VCaP (cell line): Measurements from ENCODE around the gene JADE2.
A peak's percentile ranks its signal among the peaks of the same experiment; 100 is the strongest.

Experiments used
- H3K27ac ChIP-seq: fragments of 450-650 bp; 2 replicates; pipeline ENCODE4 v1.5.1; 2017
- TF ChIP-seq, protein P1 (sequence below): fragments of 450-650 bp; conservative IDR thresholded peaks from 2 replicates; pipeline ENCODE4 v1.5.1; 2017; ENCODE audit warnings: mild to moderate bottlenecking, moderate library complexity

Gene JADE2

DNA sequence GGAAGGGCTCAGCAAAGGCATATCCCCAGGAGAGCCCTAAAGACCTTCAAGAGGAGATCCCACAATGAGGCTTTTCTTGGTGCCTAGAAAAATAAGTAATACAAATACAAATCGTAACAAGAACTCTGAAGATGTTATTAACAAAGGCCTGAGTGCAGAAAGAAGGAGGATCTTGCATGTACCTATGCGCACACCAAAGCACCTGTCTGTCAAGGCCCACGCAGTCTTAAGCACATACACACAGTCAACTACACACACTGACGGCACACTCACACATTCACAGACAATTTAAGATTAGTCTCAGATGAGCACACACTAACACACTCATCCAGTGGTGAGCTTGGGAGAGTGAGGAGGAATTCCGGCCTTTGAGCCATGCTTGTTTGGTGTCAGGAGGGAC is 38.5 kb downstream of the JADE2 start:
- TF ChIP-seq, protein P1, sequence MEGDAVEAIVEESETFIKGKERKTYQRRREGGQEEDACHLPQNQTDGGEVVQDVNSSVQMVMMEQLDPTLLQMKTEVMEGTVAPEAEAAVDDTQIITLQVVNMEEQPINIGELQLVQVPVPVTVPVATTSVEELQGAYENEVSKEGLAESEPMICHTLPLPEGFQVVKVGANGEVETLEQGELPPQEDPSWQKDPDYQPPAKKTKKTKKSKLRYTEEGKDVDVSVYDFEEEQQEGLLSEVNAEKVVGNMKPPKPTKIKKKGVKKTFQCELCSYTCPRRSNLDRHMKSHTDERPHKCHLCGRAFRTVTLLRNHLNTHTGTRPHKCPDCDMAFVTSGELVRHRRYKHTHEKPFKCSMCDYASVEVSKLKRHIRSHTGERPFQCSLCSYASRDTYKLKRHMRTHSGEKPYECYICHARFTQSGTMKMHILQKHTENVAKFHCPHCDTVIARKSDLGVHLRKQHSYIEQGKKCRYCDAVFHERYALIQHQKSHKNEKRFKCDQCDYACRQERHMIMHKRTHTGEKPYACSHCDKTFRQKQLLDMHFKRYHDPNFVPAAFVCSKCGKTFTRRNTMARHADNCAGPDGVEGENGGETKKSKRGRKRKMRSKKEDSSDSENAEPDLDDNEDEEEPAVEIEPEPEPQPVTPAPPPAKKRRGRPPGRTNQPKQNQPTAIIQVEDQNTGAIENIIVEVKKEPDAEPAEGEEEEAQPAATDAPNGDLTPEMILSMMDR = no peak
- no peak overlapping the region for H3K27ac ChIP-seq

DNA sequence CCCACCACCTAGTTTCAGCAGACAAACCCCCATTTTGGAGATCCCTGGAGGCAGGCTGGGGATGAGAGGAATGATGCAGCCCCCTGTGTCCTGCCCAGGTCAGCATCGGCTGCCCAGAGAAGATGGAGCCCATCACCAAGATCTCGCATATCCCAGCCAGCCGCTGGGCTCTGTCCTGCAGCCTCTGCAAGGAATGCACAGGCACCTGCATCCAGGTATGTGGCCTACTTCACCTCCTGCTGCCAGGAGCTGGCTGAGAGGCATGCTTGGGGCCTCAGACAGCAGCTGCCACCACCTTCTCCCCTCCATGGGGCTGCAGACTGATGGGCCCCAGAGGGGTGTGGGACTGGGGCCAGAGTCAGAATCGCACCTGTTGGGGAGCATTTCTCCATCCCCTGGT is 38.9 kb downstream of the JADE2 start:
- TF ChIP-seq, protein P1 = no peak
- H3K27ac ChIP-seq = no peak overlapping the region

DNA sequence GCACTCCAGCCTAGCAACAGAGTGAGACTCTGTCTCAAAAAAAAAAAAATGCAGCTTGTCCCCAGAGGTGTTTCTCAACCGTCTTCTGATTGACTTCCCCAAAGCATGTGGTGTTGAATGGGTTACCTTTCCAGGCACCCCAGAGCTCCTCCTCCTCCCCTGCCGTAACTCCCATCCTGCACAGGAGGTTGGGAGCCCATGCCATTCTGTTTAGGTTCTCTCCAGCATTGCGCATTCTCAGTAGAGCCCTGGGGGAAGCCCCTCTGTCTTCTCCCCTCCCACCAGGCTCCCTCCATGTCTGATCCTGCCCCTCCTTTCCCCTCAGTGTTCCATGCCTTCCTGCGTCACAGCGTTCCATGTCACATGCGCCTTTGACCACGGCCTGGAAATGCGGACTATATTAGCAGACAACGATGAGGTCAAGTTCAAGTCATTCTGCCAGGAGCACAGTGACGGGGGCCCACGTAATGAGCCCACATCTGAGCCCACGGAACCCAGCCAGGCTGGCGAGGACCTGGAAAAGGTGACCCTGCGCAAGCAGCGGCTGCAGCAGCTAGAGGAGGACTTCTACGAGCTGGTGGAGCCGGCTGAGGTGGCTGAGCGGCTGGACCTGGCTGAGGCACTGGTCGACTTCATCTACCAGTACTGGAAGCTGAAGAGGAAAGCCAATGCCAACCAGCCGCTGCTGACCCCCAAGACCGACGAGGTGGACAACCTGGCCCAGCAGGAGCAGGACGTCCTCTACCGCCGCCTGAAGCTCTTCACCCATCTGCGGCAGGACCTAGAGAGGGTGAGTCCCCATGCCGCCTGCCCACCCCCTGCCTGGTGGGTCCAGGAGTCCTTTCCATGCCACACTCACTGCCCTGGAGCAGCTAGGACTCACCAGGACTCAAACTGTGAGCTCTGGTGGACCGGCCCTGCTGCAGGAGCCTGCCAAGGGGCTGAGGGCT is 40.6 kb downstream of the JADE2 start:
- TF ChIP-seq, protein P1 = no peak
- no peak overlapping the region for H3K27ac ChIP-seq

DNA sequence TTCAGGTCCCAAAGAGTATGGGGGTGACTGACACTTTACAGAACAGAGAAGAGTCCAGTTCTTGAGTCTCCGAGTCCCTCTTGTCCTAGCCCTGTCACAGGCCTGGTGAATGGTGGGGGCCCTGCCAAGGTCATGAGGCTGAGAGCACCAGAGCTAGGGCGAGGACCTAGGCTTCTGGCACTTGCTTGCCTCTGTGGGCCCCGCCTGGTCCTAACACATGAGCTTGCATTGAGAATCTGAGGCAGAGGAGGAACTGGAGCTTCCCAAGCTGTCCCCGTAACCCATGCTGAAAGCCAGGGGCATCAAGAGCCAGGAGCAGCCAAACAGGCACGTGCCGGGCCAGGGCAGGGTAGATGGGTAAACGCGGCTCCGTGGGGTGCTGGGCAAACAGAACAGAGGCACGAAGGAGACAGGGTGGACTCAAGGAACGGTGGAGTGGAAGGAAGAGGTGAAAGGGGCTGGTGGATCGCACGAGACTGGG is 41.3 kb downstream of the JADE2 start:
- TF ChIP-seq, protein P1 = no peak
- H3K27ac ChIP-seq = no peak overlapping the region

DNA sequence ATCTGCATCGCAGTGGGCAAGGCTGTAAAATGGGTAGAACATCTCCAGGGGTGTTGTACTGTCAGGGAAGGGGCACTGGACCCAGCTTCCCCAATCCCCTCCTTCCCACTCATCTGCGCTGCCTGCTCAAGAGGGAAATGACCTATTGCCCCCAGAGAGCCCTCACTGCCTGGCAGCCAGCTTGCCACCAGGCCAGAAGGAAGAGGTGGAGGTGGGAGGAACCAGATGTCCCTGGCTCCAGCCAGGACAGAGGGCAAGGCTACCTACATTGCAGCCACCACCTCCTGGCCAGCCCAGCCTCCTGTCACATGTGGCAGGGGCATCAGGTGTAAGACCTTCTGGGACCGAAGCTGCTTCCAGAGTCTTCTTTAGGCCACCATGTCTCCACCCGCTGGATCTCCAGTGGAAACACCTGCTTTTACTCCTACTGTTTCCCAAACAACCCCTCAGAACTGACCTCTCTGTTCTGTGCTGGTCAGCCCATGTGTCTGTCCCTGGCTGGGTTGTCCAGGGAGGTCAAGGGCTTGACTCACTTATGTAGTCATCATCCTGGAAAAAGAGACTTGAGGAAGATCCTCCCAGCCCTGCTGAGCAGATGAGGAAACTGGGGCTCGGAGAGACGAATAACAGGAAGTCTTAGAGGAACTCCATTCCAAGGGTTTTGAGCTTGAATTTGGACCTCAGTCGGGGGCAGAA is 42.3 kb downstream of the JADE2 start:
- peak overlapping the region; percentile 81 for H3K27ac ChIP-seq
- TF ChIP-seq, protein P1 = no peak

DNA sequence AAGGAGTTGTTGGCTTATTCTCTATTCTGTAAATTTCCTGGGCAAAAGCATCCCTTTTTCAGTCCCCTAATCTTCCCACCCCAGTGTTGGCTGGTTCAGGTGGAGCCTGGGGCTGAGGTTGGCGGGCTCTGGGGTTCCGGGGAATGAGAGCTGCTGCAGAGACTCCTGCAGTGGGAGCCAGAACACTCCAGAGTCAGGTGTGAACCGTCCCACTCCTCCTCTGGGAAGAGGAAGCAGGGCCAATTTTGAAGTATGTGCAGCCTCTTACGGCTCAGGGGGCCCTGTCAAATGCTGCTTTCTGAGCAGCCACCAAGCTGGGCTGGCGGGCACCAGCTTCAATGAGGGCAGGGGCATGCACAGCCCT is 42.8 kb downstream of the JADE2 start:
- H3K27ac ChIP-seq = peak overlapping the region; percentile 81

More for the DNA sequence above, 42.8 kb downstream of the JADE2 start:
- TF ChIP-seq, protein P1 = no peak
